GM23248 (cell line): ENCODE results near the gene ARID5B. TPM values are rescaled to one million over a fixed set of nuclear protein-coding genes. Genes with fewer than 3 reads are reported as not detected.
A peak's percentile ranks its signal among the peaks of the same experiment; 100 is the strongest.

Experiments
- DNase-seq: peaks from one replicate; pipeline ENCODE4 v3.0.0-alpha.2; 2015
- H2AFZ ChIP-seq: fragments of 200-600 bp; sonication (generic); 2 replicates; pipeline ENCODE4 v1.6.1; 2016; ENCODE audit warnings: antibody characterized with exemption
- H3F3A ChIP-seq: fragments of 200-600 bp; sonication (generic); 2 replicates; pipeline ENCODE4 v1.6.1; 2016; ENCODE audit warnings: mild to moderate bottlenecking, antibody characterized with exemption, mixed run types; ENCODE audit not compliant: insufficient read depth
- H3K27ac ChIP-seq: fragments of 200-600 bp; sonication (generic); 2 replicates; pipeline ENCODE4 v1.5.1; 2016; ENCODE audit warnings: mild to moderate bottlenecking
- H3K27me3 ChIP-seq: fragments of 200-600 bp; sonication (generic); replicated peaks from 2 replicates; pipeline ENCODE4 v1.6.1; 2016; ENCODE audit warnings: mild to moderate bottlenecking; ENCODE audit not compliant: insufficient read depth
- H3K36me3 ChIP-seq: fragments of 200-600 bp; sonication (generic); 2 replicates; pipeline ENCODE4 v1.6.1; 2016; ENCODE audit warnings: low read depth, mild to moderate bottlenecking
- H3K4me1 ChIP-seq: fragments of 200-600 bp; sonication (generic); 2 replicates; pipeline ENCODE4 v1.6.1; 2016; ENCODE audit warnings: mild to moderate bottlenecking; ENCODE audit not compliant: insufficient read depth
- H3K4me2 ChIP-seq: fragments of 200-600 bp; sonication (generic); one replicate; pipeline ENCODE4 v1.6.1; 2016; ENCODE audit warnings: mild to moderate bottlenecking; ENCODE audit not compliant: unreplicated experiment
- H3K4me3 ChIP-seq: fragments of 200-600 bp; sonication (generic); 2 replicates; pipeline ENCODE4 v1.5.1; 2016; ENCODE audit warnings: mild to moderate bottlenecking
- H3K79me2 ChIP-seq: fragments of 200-600 bp; sonication (generic); 2 replicates; pipeline ENCODE4 v1.6.1; 2016; ENCODE audit warnings: mild to moderate bottlenecking; ENCODE audit not compliant: insufficient read depth
- H3K9ac ChIP-seq: fragments of 200-600 bp; sonication (generic); 2 replicates; pipeline ENCODE4 v1.6.1; 2016; ENCODE audit warnings: mild to moderate bottlenecking
- H3K9me2 ChIP-seq: fragments of 200-600 bp; sonication (generic); 2 replicates; pipeline ENCODE4 v1.6.1; 2016; ENCODE audit warnings: mixed run types, mild to moderate bottlenecking, moderate library complexity; ENCODE audit not compliant: insufficient read depth
- H3K9me3 ChIP-seq: fragments of 200-600 bp; sonication (generic); one replicate; pipeline ENCODE4 v1.6.1; 2017; ENCODE audit warnings: low read depth
- H4K20me1 ChIP-seq: fragments of 200-600 bp; sonication (generic); 2 replicates; pipeline ENCODE4 v1.6.0; 2016; ENCODE audit not compliant: insufficient read depth
- EZH2 ChIP-seq: fragments of 200-600 bp; sonication (generic); IDR thresholded peaks from 2 replicates; pipeline ENCODE4 v1.6.1; 2018; ENCODE audit warnings: antibody characterized with exemption, mild to moderate bottlenecking; ENCODE audit not compliant: insufficient read depth, poor library complexity, severe bottlenecking
- EZH2phosphoT487 ChIP-seq: fragments of 200-600 bp; sonication (generic); IDR thresholded peaks from 2 replicates; pipeline ENCODE4 v1.6.1; 2018; ENCODE audit warnings: antibody characterized with exemption, moderate library complexity, mild to moderate bottlenecking, low read depth; ENCODE audit not compliant: insufficient read depth
- WGBS, 2 experiments: methylation state at CpG; one replicate each; pipeline ENCODE4 v1.1.6; 2015 to 2017; ENCODE audit warnings: low lambda C conversion rate in 2 of 2, low coverage in 1 of 2; ENCODE audit errors: missing lambda C conversion rate in 2 of 2; 5-methylcytosine and 5-hydroxymethylcytosine counted together
- in situ Hi-C: fragments of 300-500 bp; cut with MboI; formaldehyde crosslinking; loops from 2 replicates; pipeline ENCODE4 v1.15.0; 2020
- polyA plus RNA-seq: library from polyadenylated mRNA; unstranded; fragments of >200 nt; fragmentation: Nextera tagmentation; extraction: Ambion mirVana; gene quantifications from 2 replicates; pipeline ENCODE4 v1.2.1, GENCODE V29; 2016
- total RNA-seq: library from RNA; depleted of rRNA; stranded (reverse); fragments of >200 nt; shearing (Covaris generic); gene quantifications from 2 replicates; pipeline ENCODE4 v1.2.3, GENCODE V29; 2014

Gene ARID5B
- total and polyA plus RNA-seq, 2 experiments from 2014 or later: 56.7 to 78.8 TPM

- whole genome bisulfite sequencing, 2 experiments: 2 to 3% methylated on average over 7 of the region's 7 CpGs
- Histone ChIP-seq H3K9ac (peak overlapping the region; percentile 90), H3F3A (peaks cover 44% of the 10 kb centered on the region), H3K79me2 (peaks cover 27% of the 10 kb centered on the region), H3K4me1 (peaks cover 36% of the 10 kb centered on the region), H2AFZ (peak overlapping the region; percentile 100), H3K9me2 (no peaks in the 10 kb centered on the region), H3K36me3 (no peaks in the 10 kb centered on the region), H3K4me3 (peak overlapping the region; percentile 98), H3K27me3 (no peaks in the 10 kb centered on the region), H3K4me2 (peak overlapping the region; percentile 100), H3K27ac (peak overlapping the region; percentile 77), H4K20me1 (no peaks in the 10 kb centered on the region), H3K9me3 (no peaks in the 10 kb centered on the region)
- DNase-seq: no peak
- no peak for TF ChIP-seq EZH2
- TF ChIP-seq EZH2phosphoT487: no peak
- in situ Hi-C loops: no loop called here
Measured at GRCh38 chr10:61899663-61899996, 1.9 kb upstream of the ARID5B start.

GRCh38 chr10:61899997-61900828 is 1.3 kb upstream of the ARID5B start:
- 2% methylated on average over 25 of the region's 25 CpGs for WGBS, 2 experiments
- peak overlapping the region; percentile 98 for H3K4me3 ChIP-seq

GRCh38 chr10:61901829-61902444 is 438 bp downstream of the ARID5B start:
- Histone ChIP-seq H3F3A (peaks cover 52% of the 10 kb centered on the region), H3K9ac (peak overlapping the region; percentile 90), H3K79me2 (peaks cover 47% of the 10 kb centered on the region), H2AFZ (peak overlapping the region; percentile 100), H3K4me3 (peak overlapping the region; percentile 98), H4K20me1 (no peaks in the 10 kb centered on the region), H3K27me3 (no peaks in the 10 kb centered on the region), H3K27ac (peak overlapping the region; percentile 38), H3K9me3 (no peaks in the 10 kb centered on the region), H3K4me1 (peaks cover 37% of the 10 kb centered on the region), H3K4me2 (peak overlapping the region; percentile 100), H3K36me3 (no peaks in the 10 kb centered on the region), H3K9me2 (no peaks in the 10 kb centered on the region)
- in situ Hi-C loops: loop anchor here (10.0 to 25.0 kb wide), 2 partner anchors 143 to 335 kb away; no protein-coding TSS in a partner anchor
- no peak for TF ChIP-seq EZH2phosphoT487
- no peak for TF ChIP-seq EZH2
- peak; percentile 72 for DNase-seq
- WGBS, 2 experiments: 0 to 1% methylated on average over 14 of the region's 14 CpGs

More at GRCh38 chr10:61899997-61900828, 1.3 kb upstream of the ARID5B start:
- TF ChIP-seq EZH2: no peak
- TF ChIP-seq EZH2phosphoT487: no peak
- Histone ChIP-seq H2AFZ (peak overlapping the region; percentile 100), H3K4me2 (peak overlapping the region; percentile 100), H3K27ac (peak overlapping the region; percentile 77), H3K9me3 (no peaks in the 10 kb centered on the region), H4K20me1 (no peaks in the 10 kb centered on the region), H3K27me3 (no peaks in the 10 kb centered on the region), H3K4me1 (peaks cover 37% of the 10 kb centered on the region), H3K79me2 (peaks cover 29% of the 10 kb centered on the region), H3F3A (peaks cover 48% of the 10 kb centered on the region), H3K9me2 (no peaks in the 10 kb centered on the region), H3K36me3 (no peaks in the 10 kb centered on the region), H3K9ac (peak overlapping the region; percentile 90)
- peak; percentile 87 for DNase-seq
- in situ Hi-C loops: loop anchor here (10.0 to 25.0 kb wide), 2 partner anchors 145 to 337 kb away; no protein-coding TSS in a partner anchor

- Histone ChIP-seq H3F3A (peaks cover 52% of the 10 kb centered on the region), H3K9me3 (no peaks in the 10 kb centered on the region), H4K20me1 (no peaks in the 10 kb centered on the region), H3K4me1 (peaks cover 30% of the 10 kb centered on the region), H3K4me2 (peak overlapping the region; percentile 100), H3K27ac (peak overlapping the region; percentile 38), H2AFZ (peak overlapping the region; percentile 100), H3K36me3 (no peaks in the 10 kb centered on the region), H3K9ac (peak overlapping the region; percentile 90), H3K79me2 (peaks cover 54% of the 10 kb centered on the region), H3K27me3 (no peaks in the 10 kb centered on the region), H3K4me3 (peak overlapping the region; percentile 98), H3K9me2 (no peaks in the 10 kb centered on the region)
- TF ChIP-seq EZH2phosphoT487 (no peak), EZH2 (no peak)
- peak; percentile 77 for DNase-seq
- 0 to 1% methylated on average over 25 of the region's 25 CpGs for WGBS, 2 experiments
- in situ Hi-C loops: loop anchor here (10.0 to 25.0 kb wide), 2 partner anchors 142 to 335 kb away; no protein-coding TSS in a partner anchor
Measured at GRCh38 chr10:61902445-61903220, 1.1 kb downstream of the ARID5B start.
